ENCODE data around the gene LRRK2.

DNA sequence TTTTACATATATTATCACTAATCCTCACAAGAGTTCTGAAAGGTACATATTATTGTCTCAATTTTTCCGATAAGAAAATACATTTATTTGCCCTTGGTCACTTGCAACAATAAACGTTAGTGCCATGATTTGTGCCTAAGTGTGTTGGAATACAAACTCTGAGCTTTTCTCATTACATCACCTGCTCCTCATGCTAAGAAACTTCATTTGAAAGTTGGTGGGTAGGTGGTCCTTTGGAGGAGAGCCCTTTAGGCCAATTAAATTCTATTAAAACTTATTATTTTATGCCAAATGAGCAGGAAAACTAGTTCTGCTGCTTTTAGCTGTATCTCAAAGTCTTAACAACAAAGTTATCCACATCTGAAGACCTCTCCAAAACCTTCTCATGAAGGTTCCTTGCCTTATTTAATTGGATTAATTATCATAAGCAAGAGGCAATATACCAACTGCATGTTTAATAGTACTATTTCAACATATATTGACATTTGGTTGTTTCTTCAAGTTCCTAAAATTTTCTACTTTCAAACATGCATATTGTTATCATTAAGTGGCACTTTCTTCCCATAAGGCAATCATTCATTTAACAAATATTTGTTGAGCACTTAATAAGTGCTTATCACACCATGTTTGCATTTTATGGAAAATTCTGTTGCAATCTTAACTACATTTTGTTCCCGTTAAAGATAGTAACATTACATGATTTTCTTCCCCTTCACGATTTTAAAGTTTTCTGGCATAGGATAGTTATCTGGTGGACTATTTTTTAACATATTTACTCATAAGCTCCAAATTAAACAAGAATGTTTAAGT lies 40.1 kb upstream of the LRRK2 start:
- TF ChIP-seq POLR2A (IDR thresholded peaks at IDR 0.05) (no peak), CTCF (IDR thresholded peaks at IDR 0.05 in 4 of 5, conservative IDR thresholded peaks at IDR 0.05 in 1 of 5) (no peak)

All from gastrocnemius medialis (tissue), 4 donors.